Hypothalamus (tissue), 51 donors: Measurements from ENCODE around the gene CSF2RB.
A peak's percentile ranks its signal among the peaks of the same experiment; 100 is the strongest.

Experiments used
- DNase-seq, 51 donors: peaks; one replicate each; lab custom pipeline; 2025; lab: John Stamatoyannopoulos, UW

Gene CSF2RB

DNA sequence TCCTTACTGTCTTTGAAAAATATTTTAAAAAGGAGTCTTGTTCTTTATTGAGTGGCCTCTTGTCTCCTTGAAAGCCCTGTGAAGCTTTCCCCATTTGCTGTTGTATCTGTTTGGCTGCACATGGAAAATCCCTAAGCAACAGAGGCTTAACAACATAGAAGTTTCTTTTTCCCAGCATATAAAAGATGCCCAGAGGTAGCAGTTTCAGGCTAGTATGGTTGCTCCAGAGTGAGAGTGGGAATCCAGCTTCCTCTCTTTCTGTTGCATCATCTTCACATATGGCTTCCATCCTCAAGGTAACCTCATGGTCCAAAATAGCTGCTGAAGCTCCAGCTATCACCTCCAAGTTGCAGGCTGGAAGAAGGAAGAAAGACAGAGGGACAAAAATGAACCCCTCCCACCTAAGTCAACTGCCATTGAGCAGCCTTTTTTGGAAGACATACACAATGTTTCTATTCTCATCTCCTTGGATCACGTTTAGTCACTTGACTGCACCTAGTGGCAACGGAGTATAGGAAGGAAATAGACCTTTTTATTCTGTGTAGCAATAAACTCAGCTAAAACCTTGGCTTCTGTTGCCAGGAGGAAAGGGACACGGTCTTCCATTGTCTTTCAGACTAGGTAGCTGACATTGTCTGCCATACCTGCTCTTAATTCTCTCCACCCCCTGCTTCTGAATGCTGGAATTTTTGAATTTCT is 5.3 kb downstream of the CSF2RB start:
- DNase-seq = no peak

GRCh38 chr22:36921309-36922104 is 8.1 kb downstream of the CSF2RB start:
- peak in 3 of 51 donors; percentile 8 to 19 (median 16) for DNase-seq

DNA sequence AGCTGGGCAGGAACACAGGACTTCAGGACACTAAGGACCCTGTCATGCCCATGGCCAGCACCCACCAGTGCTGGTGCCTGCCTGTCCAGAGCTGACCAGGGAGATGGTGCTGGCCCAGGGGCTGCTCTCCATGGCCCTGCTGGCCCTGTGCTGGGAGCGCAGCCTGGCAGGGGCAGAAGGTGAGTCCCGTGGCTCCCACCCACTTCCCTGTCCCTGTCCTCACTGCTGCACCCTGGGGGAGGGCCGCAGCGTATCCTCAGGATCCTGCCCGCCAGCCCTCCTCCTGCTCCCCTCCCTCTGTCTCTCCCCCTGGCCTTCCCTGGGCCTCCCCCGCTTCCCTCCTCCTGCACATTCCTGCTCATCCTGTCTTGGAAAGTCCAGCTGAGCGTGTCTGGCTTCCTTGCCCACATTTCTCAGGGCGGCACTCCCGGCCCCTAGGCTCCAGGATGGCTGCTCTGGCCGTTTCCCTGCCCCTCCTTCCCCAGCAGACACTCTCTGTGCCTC is 8.7 kb downstream of the CSF2RB start:
- no peak for DNase-seq

- DNase-seq = no peak
Measured at GRCh38 chr22:36922711-36923110, 9.3 kb downstream of the CSF2RB start.

GRCh38 chr22:36923131-36923788 is 9.8 kb downstream of the CSF2RB start:
- DNase-seq = no peak

GRCh38 chr22:36924151-36924698 is 10.8 kb downstream of the CSF2RB start:
- DNase-seq = no peak

DNA sequence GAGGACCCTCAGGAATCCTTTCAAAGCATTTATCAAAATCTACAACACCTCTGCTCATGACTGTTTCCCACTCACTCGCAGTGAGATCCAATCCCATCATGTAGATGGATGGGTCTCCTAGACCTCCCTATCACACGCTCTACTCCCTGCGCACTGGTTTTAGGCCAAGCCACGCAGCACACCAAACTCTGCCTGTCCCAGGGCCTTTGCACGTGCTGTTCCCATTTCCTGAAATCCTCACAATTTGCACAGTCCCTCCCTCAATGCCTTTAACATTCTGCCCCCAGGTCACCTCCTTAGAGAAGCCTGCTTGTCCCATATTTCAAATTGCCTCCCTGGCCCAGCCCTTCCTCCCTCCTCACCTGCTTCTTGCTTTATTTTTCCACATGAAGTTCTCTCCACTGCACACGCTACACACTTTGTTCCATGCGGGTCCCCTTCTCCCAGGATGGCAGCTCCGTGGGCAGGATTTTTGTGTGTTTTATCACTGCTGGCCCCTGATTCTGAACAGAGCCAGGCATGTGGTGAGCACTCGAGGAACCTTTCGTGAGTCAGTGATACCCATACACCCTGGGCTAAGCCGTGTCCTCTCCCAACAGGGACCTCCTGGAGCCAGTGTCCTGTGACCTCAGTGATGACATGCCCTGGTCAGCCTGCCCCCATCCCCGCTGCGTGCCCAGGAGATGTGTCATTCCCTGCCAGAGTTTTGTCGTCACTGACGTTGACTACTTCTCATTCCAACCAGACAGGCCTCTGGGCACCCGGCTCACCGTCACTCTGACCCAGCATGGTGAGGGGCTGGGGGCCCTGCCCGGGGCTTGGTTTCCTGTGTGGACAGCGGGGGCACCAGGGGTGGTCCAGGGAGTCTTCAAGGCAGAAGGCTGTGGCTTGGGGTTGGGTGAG is 12.2 kb downstream of the CSF2RB start:
- no peak for DNase-seq

GRCh38 chr22:36926309-36926708 is 12.9 kb downstream of the CSF2RB start:
- DNase-seq = no peak

DNA sequence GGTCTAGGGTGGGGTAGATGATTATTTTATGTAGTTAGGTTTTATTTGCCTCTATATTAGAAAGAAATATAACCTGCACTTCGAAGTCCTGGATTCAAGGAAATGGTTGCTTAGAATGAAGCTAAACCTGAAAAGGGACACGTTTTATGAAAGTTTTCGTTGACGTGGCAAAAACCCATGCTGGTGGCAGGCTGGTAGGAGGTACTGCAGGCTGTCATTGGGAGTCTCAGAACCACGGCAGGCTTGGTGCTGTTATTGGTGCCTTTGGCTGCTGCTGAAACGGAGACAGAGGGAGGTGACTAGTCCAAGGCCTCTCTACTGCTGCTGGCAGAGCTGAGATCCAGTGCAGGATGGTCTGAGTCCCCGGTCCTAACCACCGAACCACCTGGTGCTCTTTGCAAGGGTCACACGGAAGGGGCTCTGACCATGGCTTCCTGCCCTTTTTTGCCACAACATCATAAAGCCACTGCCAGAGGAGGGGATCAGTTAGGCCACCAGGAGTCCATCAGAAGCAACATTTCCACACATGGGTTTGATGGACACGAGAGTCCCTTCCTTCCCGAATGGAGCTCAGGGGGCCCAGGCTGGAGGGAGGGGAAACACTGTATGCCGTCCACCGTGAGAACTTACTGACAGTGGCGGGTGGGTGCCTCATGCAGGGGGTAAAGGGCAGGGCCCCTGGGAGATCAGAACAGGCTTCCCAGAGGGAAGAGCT is 13.4 kb downstream of the CSF2RB start:
- DNase-seq = no peak

GRCh38 chr22:36927671-36928070 is 14.2 kb downstream of the CSF2RB start:
- DNase-seq = no peak

DNA sequence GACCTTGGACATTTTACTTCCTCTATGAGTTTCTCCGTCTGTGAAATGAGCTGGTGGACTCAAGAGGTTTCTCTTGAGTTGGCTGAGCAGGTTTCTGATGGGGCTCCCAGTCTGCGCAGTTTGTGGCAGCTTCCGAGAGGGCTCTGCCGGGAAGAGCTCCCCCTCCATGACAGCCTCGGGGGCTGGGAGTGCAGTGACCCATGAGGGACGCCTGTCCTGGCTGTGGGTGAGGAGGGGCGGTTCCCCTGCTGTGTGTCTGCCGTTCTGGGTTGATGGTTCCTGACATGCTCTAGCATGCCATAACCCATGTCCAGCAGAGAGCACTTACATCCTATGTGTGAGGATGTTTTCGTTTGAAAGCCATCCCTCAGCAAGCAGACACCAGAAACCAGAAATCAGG is 14.8 kb downstream of the CSF2RB start:
- no peak for DNase-seq

GRCh38 chr22:36928786-36929535 is 15.5 kb downstream of the CSF2RB start:
- no peak for DNase-seq

DNA sequence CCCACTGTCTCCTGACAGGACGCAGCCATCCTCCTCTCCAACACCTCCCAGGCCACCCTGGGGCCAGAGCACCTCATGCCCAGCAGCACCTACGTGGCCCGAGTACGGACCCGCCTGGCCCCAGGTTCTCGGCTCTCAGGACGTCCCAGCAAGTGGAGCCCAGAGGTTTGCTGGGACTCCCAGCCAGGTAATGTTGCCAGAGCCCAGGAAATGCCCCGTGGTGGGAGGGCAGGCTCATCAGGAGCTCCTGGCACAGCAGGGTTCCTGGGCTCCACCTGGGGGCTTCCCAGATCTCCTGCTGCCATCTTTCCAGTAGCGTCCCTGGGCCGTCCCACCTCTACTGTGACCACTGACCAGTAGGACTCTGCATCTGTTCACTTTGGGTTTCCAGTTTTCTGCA is 16.2 kb downstream of the CSF2RB start:
- no peak for DNase-seq

DNA sequence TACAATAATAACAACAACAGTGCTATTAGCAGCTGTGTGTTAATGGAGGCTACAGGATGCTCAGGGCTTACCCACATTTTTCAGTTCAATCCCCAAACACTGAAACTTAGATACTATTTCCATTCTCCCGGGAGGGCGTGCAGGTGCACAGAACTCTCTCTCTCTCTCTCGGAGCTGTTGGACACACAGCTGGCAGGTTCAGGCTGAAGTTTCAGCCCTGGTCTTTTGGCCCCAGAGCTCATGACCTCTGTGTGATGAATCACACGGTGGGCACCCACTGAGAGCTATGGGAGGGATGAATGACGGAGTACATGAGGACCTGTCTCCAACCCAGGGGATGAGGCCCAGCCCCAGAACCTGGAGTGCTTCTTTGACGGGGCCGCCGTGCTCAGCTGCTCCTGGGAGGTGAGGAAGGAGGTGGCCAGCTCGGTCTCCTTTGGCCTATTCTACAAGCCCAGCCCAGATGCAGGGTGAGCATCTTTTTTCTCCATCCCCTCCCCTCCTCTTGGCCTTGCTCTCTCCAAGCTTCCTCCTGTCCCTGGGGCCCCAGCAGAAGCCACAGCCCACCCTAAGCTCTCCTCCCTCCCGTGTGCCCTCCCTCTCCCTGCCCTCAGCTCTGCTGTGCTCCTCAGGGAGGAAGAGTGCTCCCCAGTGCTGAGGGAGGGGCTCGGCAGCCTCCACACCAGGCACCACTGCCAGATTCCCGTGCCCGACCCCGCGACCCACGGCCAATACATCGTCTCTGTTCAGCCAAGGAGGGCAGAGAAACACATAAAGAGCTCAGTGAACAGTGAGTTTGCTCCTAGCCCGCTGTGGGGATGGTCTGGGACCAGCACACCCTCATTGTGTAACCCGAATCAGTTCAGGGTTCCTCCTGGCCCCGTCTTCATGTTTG is 16.9 kb downstream of the CSF2RB start:
- DNase-seq = no peak

DNA sequence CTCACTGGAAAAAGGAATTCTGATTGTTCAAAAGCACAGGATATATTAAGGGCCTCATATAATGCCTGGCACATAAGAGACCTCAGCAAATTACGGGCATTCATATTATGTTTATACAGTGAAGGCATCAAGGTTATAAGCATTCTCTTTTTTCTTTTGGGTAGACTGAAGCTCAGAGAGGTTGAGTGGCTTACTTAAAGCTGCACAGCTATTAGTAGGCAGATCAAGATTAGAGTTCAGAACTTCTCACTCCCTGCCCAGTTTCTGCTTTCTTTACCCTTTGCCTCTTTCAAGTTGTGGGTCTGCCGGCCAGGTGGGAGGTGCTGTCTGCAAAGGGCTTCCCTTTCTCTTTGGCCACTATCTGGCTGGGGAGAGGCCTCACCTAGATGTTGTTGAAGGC is 18.0 kb downstream of the CSF2RB start:
- DNase-seq = no peak

- no peak for DNase-seq
Measured at GRCh38 chr22:36933629-36934417, 20.4 kb downstream of the CSF2RB start.
